GM19328 (cell line): Measurements from ENCODE around the gene SYNGR4.
A peak's percentile ranks its signal among the peaks of the same experiment; 100 is the strongest.

Experiments used
- ATAC-seq: cut with Tn5 transposase; IDR thresholded peaks from one replicate; pipeline ENCODE4 v1.9.1; 2021; ENCODE audit warnings: mild to moderate bottlenecking, moderate library complexity; ENCODE audit not compliant: unreplicated experiment

SYNGR4 gene

GRCh38 chr19:48395499-48395898, 31.3 kb downstream of the SYNGR4 start:
- no peak for ATAC-seq

- no peak for ATAC-seq
These were observed 32.1 kb downstream of the SYNGR4 start for GRCh38 chr19:48396016-48396823.

GRCh38 chr19:48396824-48397176, 32.6 kb downstream of the SYNGR4 start:
- ATAC-seq = no peak

GRCh38 chr19:48397263-48398101, 33.3 kb downstream of the SYNGR4 start:
- no peak for ATAC-seq

- ATAC-seq = no peak
These were observed 33.9 kb downstream of the SYNGR4 start for GRCh38 chr19:48398102-48398374.

- peak; percentile 49 for ATAC-seq
These were observed 34.4 kb downstream of the SYNGR4 start for GRCh38 chr19:48398375-48399235.

GRCh38 chr19:48400018-48400742, 36.0 kb downstream of the SYNGR4 start:
- no peak for ATAC-seq

GRCh38 chr19:48401287-48401686, 37.1 kb downstream of the SYNGR4 start:
- ATAC-seq = no peak

- ATAC-seq = no peak
These were observed 39.4 kb downstream of the SYNGR4 start for GRCh38 chr19:48403606-48404005.

- ATAC-seq = no peak
These were observed 41.0 kb downstream of the SYNGR4 start for GRCh38 chr19:48405010-48405659.

- no peak for ATAC-seq
These were observed 41.7 kb downstream of the SYNGR4 start for GRCh38 chr19:48405850-48406249.

GRCh38 chr19:48413879-48414587, 49.9 kb downstream of the SYNGR4 start:
- no peak for ATAC-seq

- no peak for ATAC-seq
These were observed 51.2 kb downstream of the SYNGR4 start for GRCh38 chr19:48415395-48415794.

GRCh38 chr19:48415806-48416221, 51.6 kb downstream of the SYNGR4 start:
- no peak for ATAC-seq

- no peak for ATAC-seq
These were observed 53.3 kb downstream of the SYNGR4 start for GRCh38 chr19:48417421-48417820.

- ATAC-seq = no peak
These were observed 54.3 kb downstream of the SYNGR4 start for GRCh38 chr19:48418317-48419064.

- no peak for ATAC-seq
These were observed 55.2 kb downstream of the SYNGR4 start for GRCh38 chr19:48419158-48419920.

- ATAC-seq = no peak
These were observed 57.4 kb downstream of the SYNGR4 start for GRCh38 chr19:48421548-48421947.
